ENCODE results near the gene TOMM20L. TPM values are rescaled to one million over a fixed set of nuclear protein-coding genes. Genes with fewer than 3 reads are reported as not detected.

Gene TOMM20L
- total RNA-seq, 1 donor from 2014 or later = not detected

DNA sequence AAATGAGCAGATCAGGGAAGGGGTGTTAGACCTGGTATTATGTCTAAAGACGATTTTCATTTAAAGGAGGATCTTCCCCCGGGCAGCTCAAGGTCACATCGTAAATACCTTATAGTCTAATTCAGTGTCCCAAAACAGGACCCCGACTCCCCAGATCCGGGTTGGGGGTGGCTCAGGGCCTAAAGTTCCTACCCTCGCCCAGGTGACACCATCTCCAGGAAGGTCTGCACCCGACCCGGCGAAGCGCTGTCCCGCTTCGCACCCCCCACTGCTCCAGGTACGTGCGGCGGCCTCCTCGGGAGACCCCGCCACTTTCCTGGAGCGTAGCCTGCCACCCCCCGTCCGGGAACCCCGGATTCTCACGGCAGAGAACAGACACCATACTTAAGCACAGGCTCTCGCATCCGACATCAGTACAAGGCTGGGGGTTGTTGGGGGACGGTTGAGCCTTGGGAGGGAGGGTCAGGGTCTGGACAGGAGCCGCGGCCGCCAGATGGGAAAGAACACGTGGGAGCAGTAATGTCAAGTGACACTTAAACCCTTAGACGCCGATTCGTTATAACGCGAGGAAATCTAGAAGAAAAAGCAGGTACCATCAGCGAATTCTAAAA lies 31.0 kb downstream of the TOMM20L start:
- no peak for FAIRE-seq
- peak; percentile 59 for DNase-seq (ENCODE audit: low read depth)

DNA sequence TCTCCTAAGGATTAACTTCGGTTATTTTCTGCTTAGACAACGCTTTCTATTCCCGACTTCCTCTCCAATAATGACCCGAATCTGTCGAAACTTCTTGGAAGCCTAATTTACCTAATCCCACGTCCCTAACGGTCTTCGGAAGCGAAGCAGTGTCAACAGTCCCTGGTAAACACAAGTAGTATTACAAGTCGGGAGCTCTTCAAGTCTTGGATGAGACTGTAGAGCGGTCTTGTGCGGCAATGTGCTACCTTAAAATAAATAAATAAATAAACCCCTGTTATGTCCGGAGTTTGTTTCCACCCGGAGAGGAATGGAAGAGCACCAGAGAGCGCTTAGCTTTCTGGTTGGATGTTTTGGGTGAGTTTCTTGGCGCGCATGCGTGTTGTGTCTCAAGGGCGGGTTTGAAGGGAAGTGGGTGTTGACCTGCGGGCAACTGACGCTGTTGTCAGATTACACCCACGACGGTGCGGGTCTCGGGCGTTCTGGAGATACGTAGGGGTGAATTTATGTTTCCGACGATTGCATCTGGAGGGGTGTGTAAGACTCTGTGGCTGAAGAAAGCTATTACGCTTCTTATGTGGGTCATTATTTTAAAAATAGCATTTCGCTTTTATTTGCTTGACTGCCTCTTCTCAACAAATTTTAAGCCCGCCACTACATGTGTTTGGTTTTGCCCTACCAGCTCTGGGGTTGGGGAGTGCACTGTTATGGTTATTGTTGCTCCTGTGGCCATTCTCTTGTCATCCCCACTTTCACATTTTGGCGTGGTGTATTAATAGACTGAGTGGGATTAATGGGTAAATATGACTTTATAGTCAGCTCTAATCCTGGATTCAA lies 31.8 kb downstream of the TOMM20L start, which contains the start of the genes KIAA0586 and TIMM9:
Gene KIAA0586 (plus strand): TSS at position 439 of the 837 bp plus-strand sequence. CDS start 546 bp downstream, outside the sequence.
Gene TIMM9 (minus strand): TSS at position 251 of the 837 bp plus-strand sequence. CDS start 15,586 bp downstream, outside the sequence.
- Histone ChIP-seq H3K4me3 (ENCODE audit: insufficient read depth, low read depth, low read length) (peak within 1 kb of the TSS; percentile 99), H4K20me1 (ENCODE audit: insufficient read depth, low read length) (no peaks in the 10 kb centered on the region), H3K36me3 (ENCODE audit: insufficient read depth, low read length) (no peaks in the 10 kb centered on the region), H2AFZ (ENCODE audit: low read depth, low read length) (peak within 1 kb of the TSS; percentile 98), H3K79me2 (ENCODE audit: insufficient read depth, low read length) (peaks cover 53% of the 10 kb centered on the region), H3K27me3 (ENCODE audit: insufficient read depth, low read length) (no peaks in the 10 kb centered on the region), H3K4me2 (ENCODE audit: low read length) (peak within 1 kb of the TSS; percentile 88), H3K4me1 (ENCODE audit: insufficient read depth, low read length) (peaks cover 6% of the 10 kb centered on the region), H3K27ac (ENCODE audit: low read depth, low read length) (peak within 1 kb of the TSS; percentile 98), H3K9ac (ENCODE audit: low read length) (peak within 1 kb of the TSS; percentile 97), H3K9me3 (ENCODE audit: insufficient read depth, low read depth, low read length) (no peaks in the 10 kb centered on the region)
- no peaks in the 10 kb centered on the region for H3K9me3 Mint-ChIP-seq (ENCODE audit: unreplicated experiment)
- H3K27ac Mint-ChIP-seq (ENCODE audit: unreplicated experiment) = peak within 1 kb of the TSS; percentile 99
- peaks cover 7% of the 10 kb centered on the region for H3K4me1 Mint-ChIP-seq (ENCODE audit: low read depth, unreplicated experiment)
- FAIRE-seq (peak; percentile 23), DNase-seq (ENCODE audit: low read depth) (peak; percentile 96)
- TF ChIP-seq, protein P1, sequence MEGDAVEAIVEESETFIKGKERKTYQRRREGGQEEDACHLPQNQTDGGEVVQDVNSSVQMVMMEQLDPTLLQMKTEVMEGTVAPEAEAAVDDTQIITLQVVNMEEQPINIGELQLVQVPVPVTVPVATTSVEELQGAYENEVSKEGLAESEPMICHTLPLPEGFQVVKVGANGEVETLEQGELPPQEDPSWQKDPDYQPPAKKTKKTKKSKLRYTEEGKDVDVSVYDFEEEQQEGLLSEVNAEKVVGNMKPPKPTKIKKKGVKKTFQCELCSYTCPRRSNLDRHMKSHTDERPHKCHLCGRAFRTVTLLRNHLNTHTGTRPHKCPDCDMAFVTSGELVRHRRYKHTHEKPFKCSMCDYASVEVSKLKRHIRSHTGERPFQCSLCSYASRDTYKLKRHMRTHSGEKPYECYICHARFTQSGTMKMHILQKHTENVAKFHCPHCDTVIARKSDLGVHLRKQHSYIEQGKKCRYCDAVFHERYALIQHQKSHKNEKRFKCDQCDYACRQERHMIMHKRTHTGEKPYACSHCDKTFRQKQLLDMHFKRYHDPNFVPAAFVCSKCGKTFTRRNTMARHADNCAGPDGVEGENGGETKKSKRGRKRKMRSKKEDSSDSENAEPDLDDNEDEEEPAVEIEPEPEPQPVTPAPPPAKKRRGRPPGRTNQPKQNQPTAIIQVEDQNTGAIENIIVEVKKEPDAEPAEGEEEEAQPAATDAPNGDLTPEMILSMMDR (IDR thresholded peaks at IDR 0.05; ENCODE audit: insufficient read depth, low read depth, low read length) = no peak
- no peak for TF ChIP-seq EZH2 (IDR thresholded peaks at IDR 0.05; ENCODE audit: insufficient read depth, low read length)
- H3K27me3 Mint-ChIP-seq (ENCODE audit: low read depth, unreplicated experiment) = no peaks in the 10 kb centered on the region
- no peaks in the 10 kb centered on the region for H3K36me3 Mint-ChIP-seq (ENCODE audit: low read depth, unreplicated experiment)
- peak within 1 kb of the TSS; percentile 99 for H3K4me3 Mint-ChIP-seq (ENCODE audit: unreplicated experiment)

More for the DNA sequence above, 31.0 kb downstream of the TOMM20L start:
- Mint-ChIP-seq H3K4me3 (ENCODE audit: unreplicated experiment) (peak overlapping the region; percentile 99), H3K4me1 (ENCODE audit: low read depth, unreplicated experiment) (peaks cover 7% of the 10 kb centered on the region), H3K9me3 (ENCODE audit: unreplicated experiment) (no peaks in the 10 kb centered on the region), H3K27me3 (ENCODE audit: low read depth, unreplicated experiment) (no peaks in the 10 kb centered on the region), H3K27ac (ENCODE audit: unreplicated experiment) (peak overlapping the region; percentile 99), H3K36me3 (ENCODE audit: low read depth, unreplicated experiment) (no peaks in the 10 kb centered on the region)
- Histone ChIP-seq H3K4me1 (ENCODE audit: insufficient read depth, low read length) (peaks cover 6% of the 10 kb centered on the region), H3K27me3 (ENCODE audit: insufficient read depth, low read length) (no peaks in the 10 kb centered on the region), H2AFZ (ENCODE audit: low read depth, low read length) (peak overlapping the region; percentile 98), H3K9me3 (ENCODE audit: insufficient read depth, low read depth, low read length) (no peaks in the 10 kb centered on the region), H4K20me1 (ENCODE audit: insufficient read depth, low read length) (no peaks in the 10 kb centered on the region), H3K36me3 (ENCODE audit: insufficient read depth, low read length) (peaks cover under 1% of the 10 kb centered on the region), H3K27ac (ENCODE audit: low read depth, low read length) (peak overlapping the region; percentile 98), H3K4me2 (ENCODE audit: low read length) (peak overlapping the region; percentile 88), H3K79me2 (ENCODE audit: insufficient read depth, low read length) (peaks cover 53% of the 10 kb centered on the region), H3K9ac (ENCODE audit: low read length) (peak overlapping the region; percentile 97), H3K4me3 (ENCODE audit: insufficient read depth, low read depth, low read length) (peak overlapping the region; percentile 99)
- TF ChIP-seq, protein P1 (IDR thresholded peaks at IDR 0.05; ENCODE audit: insufficient read depth, low read depth, low read length) = no peak
- TF ChIP-seq EZH2 (IDR thresholded peaks at IDR 0.05; ENCODE audit: insufficient read depth, low read length) = no peak
